ENCODE results near the gene FUT8.
"Not testable (repeated sequence)": the region's sequence is repeated elsewhere in the genome, so short reads cannot be mapped to it uniquely, and the experiment has no call there.

FUT8 gene

GRCh38 chr14:65628664-65629063 lies 216.1 kb downstream of the FUT8 start:
- H3K9ac ChIP-seq (ENCODE audit: low read depth, low read length), result no peak overlapping the region
- no peak overlapping the region for H3K27ac ChIP-seq (ENCODE audit: low read depth, low read length)
- H3K36me3 ChIP-seq (ENCODE audit: insufficient read depth, low read length), result peaks cover 10% of the 10 kb centered on the region; the same call in 1 of the 2 replicates
- 100% methylated on average over 1 of the region's 1 CpG for WGBS
- peaks cover 3% of the 10 kb centered on the region; the same call in 1 of the 2 replicates for H3K4me1 ChIP-seq (ENCODE audit: insufficient read depth, low read length)
- H3K9me3 ChIP-seq (ENCODE audit: insufficient read depth, low read depth, low read length), result no peaks in the 10 kb centered on the region
- H3K4me3 ChIP-seq (ENCODE audit: low read length), result no peak overlapping the region
- H3K27me3 ChIP-seq (ENCODE audit: insufficient read depth, low read length), result no peaks in the 10 kb centered on the region

GRCh38 chr14:65631040-65631439 lies 218.5 kb downstream of the FUT8 start:
- Histone ChIP-seq H3K9ac (ENCODE audit: low read depth, low read length) (no peak overlapping the region), H3K36me3 (ENCODE audit: insufficient read depth, low read length) (peaks cover 10% of the 10 kb centered on the region; the same call in 1 of the 2 replicates), H3K4me3 (ENCODE audit: low read length) (no peak overlapping the region), H3K27me3 (ENCODE audit: insufficient read depth, low read length) (no peaks in the 10 kb centered on the region), H3K27ac (ENCODE audit: low read depth, low read length) (no peak overlapping the region), H3K9me3 (ENCODE audit: insufficient read depth, low read depth, low read length) (peaks cover 8% of the 10 kb centered on the region; the same call in 1 of the 2 replicates), H3K4me1 (ENCODE audit: insufficient read depth, low read length) (peaks cover 3% of the 10 kb centered on the region; the same call in 1 of the 2 replicates)
- no CpG with 5 or more reads among the region's 1 CpG for WGBS

GRCh38 chr14:65632487-65632886 lies 220.0 kb downstream of the FUT8 start:
- Histone ChIP-seq H3K36me3 (ENCODE audit: insufficient read depth, low read length) (peaks cover 10% of the 10 kb centered on the region; the same call in 1 of the 2 replicates), H3K4me1 (ENCODE audit: insufficient read depth, low read length) (peaks cover 3% of the 10 kb centered on the region; the same call in 1 of the 2 replicates), H3K27ac (ENCODE audit: low read depth, low read length) (no peak overlapping the region), H3K9ac (ENCODE audit: low read depth, low read length) (no peak overlapping the region), H3K4me3 (ENCODE audit: low read length) (no peak overlapping the region), H3K27me3 (ENCODE audit: insufficient read depth, low read length) (no peaks in the 10 kb centered on the region), H3K9me3 (ENCODE audit: insufficient read depth, low read depth, low read length) (peaks cover 8% of the 10 kb centered on the region; the same call in 1 of the 2 replicates)
- WGBS, result 93% methylated on average over 1 of the region's 1 CpG

GRCh38 chr14:65633666-65634065 lies 221.1 kb downstream of the FUT8 start:
- H3K27ac ChIP-seq (ENCODE audit: low read depth, low read length); H3K9ac ChIP-seq (ENCODE audit: low read depth, low read length); H3K27me3 ChIP-seq (ENCODE audit: insufficient read depth, low read length); H3K4me3 ChIP-seq (ENCODE audit: low read length); H3K4me1 ChIP-seq (ENCODE audit: insufficient read depth, low read length); H3K9me3 ChIP-seq (ENCODE audit: insufficient read depth, low read depth, low read length); H3K36me3 ChIP-seq (ENCODE audit: insufficient read depth, low read length): not testable (repeated sequence)
- 97% methylated on average over 24 of the region's 26 CpGs for WGBS

- WGBS, result 92% methylated on average over 7 of the region's 7 CpGs
- no peak overlapping the region for H3K27ac ChIP-seq (ENCODE audit: low read depth, low read length)
- no peaks in the 10 kb centered on the region for H3K36me3 ChIP-seq (ENCODE audit: insufficient read depth, low read length)
- H3K4me3 ChIP-seq (ENCODE audit: low read length), result no peak overlapping the region
- H3K9ac ChIP-seq (ENCODE audit: low read depth, low read length), result no peak overlapping the region
- H3K9me3 ChIP-seq (ENCODE audit: insufficient read depth, low read depth, low read length), result peaks cover 8% of the 10 kb centered on the region; the same call in 1 of the 2 replicates
- H3K4me1 ChIP-seq (ENCODE audit: insufficient read depth, low read length), result no peaks in the 10 kb centered on the region
- H3K27me3 ChIP-seq (ENCODE audit: insufficient read depth, low read length), result no peaks in the 10 kb centered on the region
Observed at GRCh38 chr14:65637780-65638179, 225.2 kb downstream of the FUT8 start.

GRCh38 chr14:65639216-65639615 lies 226.7 kb downstream of the FUT8 start:
- 100% methylated on average over 1 of the region's 1 CpG for WGBS
- H3K27me3 ChIP-seq (ENCODE audit: insufficient read depth, low read length), result no peaks in the 10 kb centered on the region
- no peak overlapping the region for H3K9ac ChIP-seq (ENCODE audit: low read depth, low read length)
- H3K36me3 ChIP-seq (ENCODE audit: insufficient read depth, low read length), result no peaks in the 10 kb centered on the region
- no peaks in the 10 kb centered on the region for H3K4me1 ChIP-seq (ENCODE audit: insufficient read depth, low read length)
- peaks cover 8% of the 10 kb centered on the region; the same call in 1 of the 2 replicates for H3K9me3 ChIP-seq (ENCODE audit: insufficient read depth, low read depth, low read length)
- no peak overlapping the region for H3K27ac ChIP-seq (ENCODE audit: low read depth, low read length)
- no peak overlapping the region for H3K4me3 ChIP-seq (ENCODE audit: low read length)

- no peak overlapping the region for H3K27ac ChIP-seq (ENCODE audit: low read depth, low read length)
- H3K27me3 ChIP-seq (ENCODE audit: insufficient read depth, low read length), result no peaks in the 10 kb centered on the region
- H3K9ac ChIP-seq (ENCODE audit: low read depth, low read length), result no peak overlapping the region
- WGBS, result no CpG with 5 or more reads among the region's 2 CpGs
- H3K36me3 ChIP-seq (ENCODE audit: insufficient read depth, low read length), result no peaks in the 10 kb centered on the region
- no peaks in the 10 kb centered on the region for H3K9me3 ChIP-seq (ENCODE audit: insufficient read depth, low read depth, low read length)
- no peaks in the 10 kb centered on the region for H3K4me1 ChIP-seq (ENCODE audit: insufficient read depth, low read length)
- no peak overlapping the region for H3K4me3 ChIP-seq (ENCODE audit: low read length)
Observed at GRCh38 chr14:65650826-65651225, 238.3 kb downstream of the FUT8 start.

GRCh38 chr14:65656554-65656953 lies 244.0 kb downstream of the FUT8 start:
- no peaks in the 10 kb centered on the region; the same call in 1 of the 2 replicates for H3K4me1 ChIP-seq (ENCODE audit: insufficient read depth, low read length)
- H3K27ac ChIP-seq (ENCODE audit: low read depth, low read length), result no peak overlapping the region
- H3K9me3 ChIP-seq (ENCODE audit: insufficient read depth, low read depth, low read length), result peaks cover 6% of the 10 kb centered on the region; the same call in 1 of the 2 replicates
- 98% methylated on average over 2 of the region's 2 CpGs for WGBS
- H3K36me3 ChIP-seq (ENCODE audit: insufficient read depth, low read length), result no peaks in the 10 kb centered on the region
- no peak overlapping the region for H3K9ac ChIP-seq (ENCODE audit: low read depth, low read length)
- H3K27me3 ChIP-seq (ENCODE audit: insufficient read depth, low read length), result no peaks in the 10 kb centered on the region
- H3K4me3 ChIP-seq (ENCODE audit: low read length), result no peak overlapping the region

- no peaks in the 10 kb centered on the region for H3K36me3 ChIP-seq (ENCODE audit: insufficient read depth, low read length)
- H3K9ac ChIP-seq (ENCODE audit: low read depth, low read length), result no peak overlapping the region
- no peaks in the 10 kb centered on the region for H3K27me3 ChIP-seq (ENCODE audit: insufficient read depth, low read length)
- H3K4me3 ChIP-seq (ENCODE audit: low read length), result no peak overlapping the region
- H3K9me3 ChIP-seq (ENCODE audit: insufficient read depth, low read depth, low read length), result peaks cover 6% of the 10 kb centered on the region; the same call in 1 of the 2 replicates
- H3K4me1 ChIP-seq (ENCODE audit: insufficient read depth, low read length), result peaks cover 4% of the 10 kb centered on the region; the same call in 1 of the 2 replicates
- H3K27ac ChIP-seq (ENCODE audit: low read depth, low read length), result no peak overlapping the region
Observed at GRCh38 chr14:65658202-65658601, 245.7 kb downstream of the FUT8 start.

GRCh38 chr14:65661865-65662264 lies 249.3 kb downstream of the FUT8 start:
- Histone ChIP-seq H3K36me3 (ENCODE audit: insufficient read depth, low read length) (no peaks in the 10 kb centered on the region), H3K4me1 (ENCODE audit: insufficient read depth, low read length) (peaks cover 35% of the 10 kb centered on the region), H3K27me3 (ENCODE audit: insufficient read depth, low read length) (no peaks in the 10 kb centered on the region), H3K4me3 (ENCODE audit: low read length) (no peak overlapping the region), H3K27ac (ENCODE audit: low read depth, low read length) (no peak overlapping the region), H3K9ac (ENCODE audit: low read depth, low read length) (no peak overlapping the region), H3K9me3 (ENCODE audit: insufficient read depth, low read depth, low read length) (no peaks in the 10 kb centered on the region)
- 86% methylated on average over 2 of the region's 3 CpGs for WGBS

GRCh38 chr14:65664436-65664835 lies 251.9 kb downstream of the FUT8 start:
- H3K27me3 ChIP-seq (ENCODE audit: insufficient read depth, low read length), result no peaks in the 10 kb centered on the region
- H3K9me3 ChIP-seq (ENCODE audit: insufficient read depth, low read depth, low read length), result no peaks in the 10 kb centered on the region
- H3K27ac ChIP-seq (ENCODE audit: low read depth, low read length), result no peak overlapping the region
- H3K9ac ChIP-seq (ENCODE audit: low read depth, low read length), result no peak overlapping the region
- no peak overlapping the region for H3K4me3 ChIP-seq (ENCODE audit: low read length)
- H3K36me3 ChIP-seq (ENCODE audit: insufficient read depth, low read length), result no peaks in the 10 kb centered on the region
- H3K4me1 ChIP-seq (ENCODE audit: insufficient read depth, low read length), result peaks cover 35% of the 10 kb centered on the region

Data from HUES64 (cell line).